OCI-LY7 (cell line): ENCODE data around the gene SNX9.

ENCODE experiments used
- CTCF ChIP-seq: fragments of 200-600 bp; sonication (generic); conservative IDR thresholded peaks from 2 replicates; pipeline ENCODE4 v1.5.1; 2014; ENCODE audit warnings: mild to moderate bottlenecking, antibody characterized with exemption, low read length, moderate library complexity, mixed read lengths
- EZH2phosphoT487 ChIP-seq: fragments of 200-600 bp; sonication (generic); IDR thresholded peaks from 2 replicates; pipeline ENCODE4 v1.6.1; 2018; ENCODE audit warnings: low read depth, borderline replicate concordance, mild to moderate bottlenecking, mixed run types, antibody characterized with exemption, low read length, moderate library complexity, mixed read lengths

DNA sequence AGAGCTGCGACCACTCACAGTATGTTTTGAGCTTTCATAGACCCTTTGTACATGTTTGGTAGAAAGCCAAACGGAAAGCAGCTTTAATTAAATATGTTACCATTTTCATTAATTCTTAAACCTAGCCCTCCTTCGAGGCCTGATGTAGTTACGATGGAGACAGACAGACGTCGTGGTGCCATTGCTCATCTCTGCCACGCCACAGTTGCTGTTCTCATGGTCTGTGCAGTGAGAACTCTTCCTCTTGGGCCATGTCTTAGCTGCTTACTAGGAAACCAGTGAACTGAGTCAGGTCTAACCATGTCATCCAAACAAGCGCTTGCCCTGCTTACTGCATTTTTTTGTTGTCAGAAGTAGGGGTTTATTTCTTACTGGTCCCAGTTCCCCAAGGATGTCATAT is 62.8 kb downstream of the SNX9 start:
- no peak for TF ChIP-seq CTCF
- no peak for TF ChIP-seq EZH2phosphoT487
